GM19023 (cell line): ENCODE results near the gene S1PR4.

Experiments used
- ATAC-seq: cut with Tn5 transposase; IDR thresholded peaks from one replicate; pipeline ENCODE4 v1.9.1; 2021; ENCODE audit warnings: mild to moderate bottlenecking, moderate library complexity; ENCODE audit not compliant: unreplicated experiment

The S1PR4 gene, protein sequence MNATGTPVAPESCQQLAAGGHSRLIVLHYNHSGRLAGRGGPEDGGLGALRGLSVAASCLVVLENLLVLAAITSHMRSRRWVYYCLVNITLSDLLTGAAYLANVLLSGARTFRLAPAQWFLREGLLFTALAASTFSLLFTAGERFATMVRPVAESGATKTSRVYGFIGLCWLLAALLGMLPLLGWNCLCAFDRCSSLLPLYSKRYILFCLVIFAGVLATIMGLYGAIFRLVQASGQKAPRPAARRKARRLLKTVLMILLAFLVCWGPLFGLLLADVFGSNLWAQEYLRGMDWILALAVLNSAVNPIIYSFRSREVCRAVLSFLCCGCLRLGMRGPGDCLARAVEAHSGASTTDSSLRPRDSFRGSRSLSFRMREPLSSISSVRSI

DNA sequence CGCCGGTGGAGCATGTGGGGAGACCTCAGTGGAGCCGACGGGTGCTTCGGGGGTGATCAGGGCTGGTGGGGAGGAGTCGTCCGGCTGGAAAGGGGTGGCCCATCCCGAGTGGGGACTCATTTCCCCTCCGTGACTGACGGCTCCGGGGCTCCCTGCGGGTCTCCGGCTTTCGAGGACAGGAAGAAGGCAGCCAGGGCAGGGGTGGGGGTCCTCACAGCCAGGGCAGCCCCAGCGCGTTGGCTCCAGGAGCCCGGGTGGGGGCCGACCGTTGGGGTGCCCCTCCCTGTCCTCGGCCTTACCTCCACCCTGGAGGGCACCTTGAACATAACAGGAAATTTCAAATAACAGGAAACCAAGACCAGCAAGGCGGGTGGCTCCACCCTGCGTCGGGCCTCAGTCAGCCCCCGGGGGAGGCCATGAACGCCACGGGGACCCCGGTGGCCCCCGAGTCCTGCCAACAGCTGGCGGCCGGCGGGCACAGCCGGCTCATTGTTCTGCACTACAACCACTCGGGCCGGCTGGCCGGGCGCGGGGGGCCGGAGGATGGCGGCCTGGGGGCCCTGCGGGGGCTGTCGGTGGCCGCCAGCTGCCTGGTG is at the start of gene S1PR4:
TSS of gene S1PR4 (plus strand) at position 393 of the 596 bp plus-strand sequence. CDS start at position 417, 24 bp downstream.
- ATAC-seq = no peak

DNA sequence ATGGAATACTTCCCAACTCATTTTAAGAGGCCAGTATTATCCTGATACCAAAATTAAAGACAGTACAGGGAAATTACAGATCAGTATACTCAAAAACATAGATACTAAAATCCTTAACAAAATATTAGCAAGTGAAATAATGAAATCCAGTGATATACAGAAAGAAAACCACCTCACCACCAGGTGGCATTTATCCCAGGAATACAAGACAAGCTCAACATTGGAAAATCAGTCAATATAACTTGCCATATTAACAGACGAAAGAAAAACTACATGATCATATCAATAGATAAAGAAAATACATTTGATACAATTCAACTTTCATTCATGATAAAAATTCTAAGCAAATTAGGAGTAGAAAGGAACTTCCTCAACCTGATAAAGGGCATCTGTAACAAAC is 49.5 kb upstream of the S1PR4 start:
- ATAC-seq = no peak

DNA sequence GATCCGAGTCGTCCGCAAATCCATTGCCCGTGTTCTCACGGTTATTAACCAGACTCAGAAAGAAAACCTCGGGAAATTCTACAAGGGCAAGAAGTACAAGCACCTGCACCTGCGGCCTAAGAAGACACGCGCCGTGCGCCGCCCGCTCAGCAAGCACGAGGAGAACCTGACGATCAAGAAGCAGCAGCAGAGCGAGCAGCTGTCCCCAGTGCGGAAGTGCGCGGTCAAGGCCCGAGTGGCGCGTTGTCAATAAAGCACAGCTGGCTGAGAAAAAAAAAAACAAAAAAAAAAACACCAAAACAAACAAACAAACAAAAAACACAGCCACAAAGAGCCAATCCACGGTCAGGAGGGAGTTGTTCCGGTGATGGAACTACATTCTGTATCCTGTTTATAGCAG is 47.4 kb upstream of the S1PR4 start:
- no peak for ATAC-seq

DNA sequence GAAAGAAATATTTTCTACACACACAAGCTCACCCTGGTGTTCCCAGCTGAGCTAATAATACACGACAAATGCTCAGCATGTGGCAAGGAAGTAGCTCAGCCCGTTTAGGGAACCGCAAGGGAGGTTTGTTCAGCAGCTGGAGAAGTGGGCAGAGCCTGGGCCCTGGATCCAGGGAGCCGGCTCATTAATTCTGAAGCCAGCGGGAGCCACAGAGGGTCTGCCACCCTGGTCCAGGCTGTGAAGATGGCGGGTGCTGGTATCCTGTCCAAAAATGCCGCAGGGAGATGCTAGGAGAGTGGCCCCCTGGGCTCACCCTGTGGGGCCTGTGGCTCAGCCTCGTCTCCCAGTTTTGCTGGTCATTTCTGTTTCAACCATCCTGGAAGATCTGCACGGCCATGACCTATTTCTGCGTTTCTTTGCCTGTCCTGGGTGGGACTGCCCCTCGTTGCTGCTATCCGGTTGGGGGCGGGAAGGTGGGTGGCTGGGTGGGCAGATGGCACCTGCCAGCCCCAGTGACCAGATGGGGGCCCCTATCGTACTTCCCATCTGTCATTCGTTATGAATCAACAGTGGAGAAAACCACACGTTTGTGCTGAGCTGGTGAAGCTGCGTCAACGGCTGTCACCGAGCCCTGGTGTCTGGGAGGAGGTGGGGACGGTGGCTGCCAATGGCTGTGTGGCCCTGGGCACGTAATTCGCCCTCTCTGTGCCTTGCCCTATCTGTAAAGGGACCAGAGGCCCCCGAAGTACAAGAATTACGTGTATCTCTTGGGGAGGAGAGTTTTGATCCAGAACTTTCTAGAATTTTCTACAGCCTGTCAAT is 45.4 kb upstream of the S1PR4 start:
- ATAC-seq = no peak

DNA sequence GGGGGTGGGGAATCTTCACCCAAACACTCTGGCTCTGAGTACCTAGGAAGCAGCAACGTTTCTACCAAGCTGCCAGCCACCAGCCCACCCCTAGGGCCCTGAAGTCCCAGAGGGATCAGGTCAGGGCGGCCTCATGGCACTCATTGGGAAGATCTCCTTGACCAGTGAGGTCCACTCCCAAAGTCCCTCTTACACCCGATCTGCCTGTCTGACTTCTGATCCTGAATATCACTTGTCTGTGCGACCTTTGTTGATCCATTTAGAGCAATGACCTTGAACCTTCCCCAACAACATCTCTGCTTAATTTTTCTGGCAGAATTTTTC is 44.8 kb upstream of the S1PR4 start:
- ATAC-seq = no peak

DNA sequence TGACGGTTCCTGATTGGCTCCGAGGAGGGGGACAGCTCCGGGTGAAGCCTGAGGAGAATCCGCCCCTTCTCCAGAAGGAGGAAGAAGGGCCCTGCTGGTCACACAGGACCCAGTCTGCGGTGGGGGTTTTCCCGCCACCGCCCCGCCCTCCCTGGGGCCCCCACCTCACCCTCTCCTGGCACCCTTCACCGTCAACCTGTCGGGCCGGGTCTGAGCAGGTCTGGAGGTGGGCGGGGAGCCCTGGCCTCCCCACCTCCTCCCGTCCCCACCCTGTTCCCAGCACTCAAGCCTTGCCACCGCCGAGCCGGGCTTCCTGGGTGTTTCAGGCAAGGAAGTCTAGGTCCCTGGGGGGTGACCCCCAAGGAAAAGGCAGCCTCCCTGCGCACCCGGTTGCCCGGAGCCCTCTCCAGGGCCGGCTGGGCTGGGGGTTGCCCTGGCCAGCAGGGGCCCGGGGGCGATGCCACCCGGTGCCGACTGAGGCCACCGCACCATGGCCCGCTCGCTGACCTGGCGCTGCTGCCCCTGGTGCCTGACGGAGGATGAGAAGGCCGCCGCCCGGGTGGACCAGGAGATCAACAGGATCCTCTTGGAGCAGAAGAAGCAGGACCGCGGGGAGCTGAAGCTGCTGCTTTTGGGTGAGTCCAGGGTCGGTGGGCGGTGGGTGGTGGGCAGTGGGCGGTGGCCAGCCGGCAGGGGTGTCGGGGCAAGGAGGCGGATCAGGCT is 42.4 kb upstream of the S1PR4 start, which contains the start of gene GNA15:
TSS of gene GNA15 (plus strand) at position 73 of the 723 bp plus-strand sequence. CDS start at position 491, 418 bp downstream.
- no peak for ATAC-seq

DNA sequence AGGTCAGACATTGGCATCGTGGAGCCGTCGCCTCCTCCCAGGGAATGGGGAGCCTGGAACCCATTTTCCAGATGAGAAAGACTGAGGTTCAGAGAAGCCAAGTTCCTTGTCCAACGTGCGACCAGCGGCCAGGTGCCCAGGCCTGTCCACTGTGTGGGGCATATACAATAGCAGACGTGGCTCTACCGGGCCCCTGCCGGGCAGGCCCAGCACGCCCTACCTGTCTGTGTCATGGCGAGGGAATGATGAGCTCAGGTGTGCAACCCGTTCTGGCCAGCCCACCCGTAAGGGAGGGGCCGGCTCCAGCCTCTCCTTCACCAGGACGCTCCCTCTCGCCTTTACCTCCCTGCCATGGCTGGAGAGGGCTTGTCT is 41.9 kb upstream of the S1PR4 start:
- no peak for ATAC-seq

DNA sequence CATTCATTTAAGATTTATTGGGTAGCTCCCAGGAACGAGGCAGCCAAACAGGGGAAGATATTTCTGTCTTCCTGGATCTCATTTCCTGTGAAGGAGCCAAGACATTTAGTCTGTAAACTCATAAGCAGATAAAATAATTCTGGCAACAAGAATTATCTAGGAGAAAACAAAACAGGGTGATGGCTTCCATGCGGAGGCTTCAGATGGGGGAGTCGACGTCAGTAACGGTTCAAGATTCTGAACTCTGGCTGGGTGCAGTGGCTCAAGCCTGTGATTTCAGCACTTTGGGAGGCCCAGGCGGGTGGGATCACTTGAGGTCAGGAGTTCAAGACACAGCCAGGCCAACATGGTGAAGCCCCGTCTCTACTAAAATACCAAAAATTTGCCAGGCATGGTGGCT is 41.5 kb upstream of the S1PR4 start:
- ATAC-seq = no peak

DNA sequence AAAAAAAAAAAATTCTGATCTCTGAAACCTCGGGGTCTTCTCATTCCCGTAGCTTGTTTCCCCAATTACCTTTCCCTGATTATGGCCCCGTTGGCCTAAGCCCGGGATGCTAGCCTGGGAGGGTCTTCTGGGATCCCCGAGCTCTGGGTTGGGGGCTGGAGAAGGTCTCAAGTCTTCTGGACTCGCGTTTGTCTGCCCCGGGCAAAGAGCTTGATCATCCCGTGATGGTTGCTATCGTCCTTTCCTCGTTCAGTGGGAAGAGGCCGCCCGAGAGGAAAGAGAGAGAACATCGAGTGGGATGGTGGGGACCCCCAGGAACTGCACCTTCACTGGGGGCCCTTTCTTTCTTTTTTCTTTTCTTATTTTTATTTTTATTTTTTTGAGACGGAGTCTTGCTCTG is 40.3 kb upstream of the S1PR4 start:
- ATAC-seq = no peak

DNA sequence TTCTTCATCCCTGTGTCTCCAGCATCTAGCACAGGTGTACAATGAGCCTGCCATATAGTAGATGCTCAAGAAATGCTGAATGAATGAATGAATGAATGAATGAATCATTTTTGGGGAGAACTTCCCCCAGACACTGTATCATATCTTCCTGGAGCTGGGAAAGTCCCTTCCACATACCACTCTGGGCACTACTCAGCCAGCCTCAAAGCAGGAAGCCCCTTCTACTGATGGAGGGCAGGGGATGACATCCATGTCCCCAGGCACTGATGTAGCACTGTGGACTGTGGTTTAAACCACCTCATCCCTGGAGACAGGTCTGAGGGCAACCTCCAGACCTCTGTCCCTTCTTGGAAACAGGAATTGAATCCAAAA is 37.9 kb upstream of the S1PR4 start:
- ATAC-seq = no peak

DNA sequence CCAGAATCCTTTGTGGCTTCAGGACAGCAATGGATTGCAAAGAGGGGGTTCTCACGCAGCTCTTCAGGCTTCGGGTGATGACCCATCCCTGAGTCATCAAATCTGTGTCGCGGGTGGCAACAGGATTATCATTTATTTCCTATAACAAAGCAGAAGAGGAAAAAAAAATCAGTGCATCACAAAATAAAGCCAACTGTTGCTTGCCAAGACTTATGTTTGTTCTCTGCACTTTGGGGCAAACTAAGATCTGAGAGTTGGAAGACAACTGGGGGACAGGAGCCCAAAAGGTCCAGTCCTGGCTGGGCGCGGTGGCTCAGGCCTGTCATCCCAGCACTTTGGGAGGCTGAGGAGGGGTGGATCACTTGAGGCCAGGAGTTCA is 36.3 kb upstream of the S1PR4 start:
- ATAC-seq = no peak

DNA sequence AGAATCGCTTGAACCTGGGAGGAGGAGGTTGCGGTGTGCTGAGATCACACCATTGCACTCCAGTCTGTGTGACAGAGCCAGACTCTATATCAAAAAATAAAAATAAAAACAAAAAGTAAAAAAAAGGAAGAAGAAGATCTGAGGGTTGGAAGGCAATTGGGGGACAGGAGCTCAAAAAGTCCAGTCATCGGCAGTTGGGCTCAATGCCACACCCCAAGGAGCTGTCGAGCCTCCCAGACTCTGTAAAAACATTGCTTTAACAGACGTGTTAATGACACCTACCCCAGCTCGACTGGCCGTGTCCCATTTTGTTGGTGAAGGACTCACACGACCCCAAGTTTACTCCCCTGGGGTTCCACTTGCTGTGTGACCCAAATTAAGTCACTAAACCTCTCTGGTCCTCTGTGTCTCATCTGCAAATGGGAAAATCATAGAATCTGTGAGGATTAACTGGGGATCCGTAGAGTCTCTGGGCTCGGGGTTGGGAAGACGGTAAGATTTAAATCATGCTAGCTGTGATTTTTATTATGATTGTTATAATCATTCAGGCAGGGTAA is 35.7 kb upstream of the S1PR4 start:
- no peak for ATAC-seq

DNA sequence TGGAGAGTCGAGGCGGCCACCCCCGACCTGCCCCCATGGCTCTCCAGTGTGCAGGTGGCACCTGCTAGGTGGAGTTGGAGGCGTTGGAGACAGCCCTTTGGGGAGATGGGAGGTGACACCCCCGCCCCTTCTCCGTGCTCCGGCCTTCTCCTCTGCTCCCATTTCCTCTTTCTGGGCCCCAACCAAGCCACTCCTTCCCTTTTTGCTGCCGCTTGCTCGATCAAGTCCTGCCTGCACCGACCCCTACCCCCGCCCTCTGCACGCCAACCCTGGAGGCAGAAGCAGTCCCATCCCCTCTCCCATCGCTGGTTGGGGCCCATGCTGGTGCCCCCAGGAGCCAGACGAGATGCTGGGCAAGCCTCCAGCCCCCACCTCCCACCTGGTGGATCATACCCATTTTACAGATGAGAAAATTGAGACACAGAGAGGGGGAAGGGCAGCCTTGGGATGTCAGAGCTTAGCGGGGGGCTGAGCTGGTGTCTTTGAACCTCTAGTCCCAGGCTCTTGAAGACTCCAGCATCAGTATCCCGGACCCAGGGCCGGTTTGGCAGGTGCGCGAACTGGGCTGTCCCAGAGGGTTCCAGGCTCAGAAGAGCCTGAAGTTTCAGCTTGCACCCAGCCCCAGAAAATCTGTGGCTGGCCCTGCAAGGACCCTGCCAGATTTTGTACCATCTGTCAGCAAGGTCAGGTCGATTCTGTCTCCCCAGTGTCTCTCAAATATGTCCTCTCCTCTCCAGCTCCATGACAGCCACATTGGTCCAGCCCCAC is 32.5 kb upstream of the S1PR4 start:
- ATAC-seq = no peak

DNA sequence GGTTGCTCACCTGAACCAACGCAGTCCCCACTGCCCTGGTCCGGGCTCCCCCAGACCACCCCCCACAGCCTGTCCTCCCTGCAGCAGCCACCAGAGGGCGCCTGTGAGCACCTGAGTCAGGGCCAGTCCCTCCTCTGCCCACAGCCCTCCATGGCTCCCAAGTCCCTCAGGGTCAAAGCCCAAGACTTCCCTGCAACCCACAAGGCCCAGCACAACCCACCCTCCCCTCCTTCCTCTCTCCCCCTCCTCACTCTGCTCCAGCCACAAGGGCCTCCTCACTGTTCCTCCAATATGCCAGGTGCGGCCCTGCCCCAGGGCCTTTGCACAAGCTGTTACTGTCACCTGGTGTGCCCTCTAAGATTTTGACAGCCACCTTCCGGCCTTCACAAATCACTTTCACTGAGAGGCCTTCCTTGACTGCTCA is 31.9 kb upstream of the S1PR4 start:
- no peak for ATAC-seq

DNA sequence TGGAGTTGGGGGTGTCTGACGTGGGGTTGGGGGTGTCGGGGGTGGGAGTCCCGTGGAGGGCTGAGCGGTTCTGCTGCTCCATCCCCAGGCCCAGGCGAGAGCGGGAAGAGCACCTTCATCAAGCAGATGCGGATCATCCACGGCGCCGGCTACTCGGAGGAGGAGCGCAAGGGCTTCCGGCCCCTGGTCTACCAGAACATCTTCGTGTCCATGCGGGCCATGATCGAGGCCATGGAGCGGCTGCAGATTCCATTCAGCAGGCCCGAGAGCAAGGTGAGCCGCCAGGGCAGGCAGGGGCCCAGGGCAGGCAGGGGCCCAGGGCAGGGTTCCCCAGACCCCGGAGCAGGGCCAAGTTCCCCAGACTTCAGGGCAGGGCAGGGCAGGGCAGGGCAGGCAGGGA is 30.1 kb upstream of the S1PR4 start:
- ATAC-seq = no peak

DNA sequence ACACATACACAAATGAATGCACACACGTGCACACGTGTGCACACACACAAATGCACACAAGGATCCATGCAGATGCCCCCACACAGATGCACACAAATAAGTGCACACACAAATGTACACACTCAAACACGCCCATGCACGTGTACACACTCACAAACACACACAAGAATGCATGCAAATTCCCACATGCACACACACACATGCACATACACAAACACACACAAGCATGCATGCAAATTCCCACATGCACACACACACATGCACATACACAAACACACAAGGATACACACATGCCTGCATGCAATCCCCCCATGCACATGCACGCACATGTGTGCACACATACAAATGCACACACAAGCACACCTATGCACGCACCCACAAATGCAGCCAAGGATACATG is 29.5 kb upstream of the S1PR4 start:
- ATAC-seq = no peak

DNA sequence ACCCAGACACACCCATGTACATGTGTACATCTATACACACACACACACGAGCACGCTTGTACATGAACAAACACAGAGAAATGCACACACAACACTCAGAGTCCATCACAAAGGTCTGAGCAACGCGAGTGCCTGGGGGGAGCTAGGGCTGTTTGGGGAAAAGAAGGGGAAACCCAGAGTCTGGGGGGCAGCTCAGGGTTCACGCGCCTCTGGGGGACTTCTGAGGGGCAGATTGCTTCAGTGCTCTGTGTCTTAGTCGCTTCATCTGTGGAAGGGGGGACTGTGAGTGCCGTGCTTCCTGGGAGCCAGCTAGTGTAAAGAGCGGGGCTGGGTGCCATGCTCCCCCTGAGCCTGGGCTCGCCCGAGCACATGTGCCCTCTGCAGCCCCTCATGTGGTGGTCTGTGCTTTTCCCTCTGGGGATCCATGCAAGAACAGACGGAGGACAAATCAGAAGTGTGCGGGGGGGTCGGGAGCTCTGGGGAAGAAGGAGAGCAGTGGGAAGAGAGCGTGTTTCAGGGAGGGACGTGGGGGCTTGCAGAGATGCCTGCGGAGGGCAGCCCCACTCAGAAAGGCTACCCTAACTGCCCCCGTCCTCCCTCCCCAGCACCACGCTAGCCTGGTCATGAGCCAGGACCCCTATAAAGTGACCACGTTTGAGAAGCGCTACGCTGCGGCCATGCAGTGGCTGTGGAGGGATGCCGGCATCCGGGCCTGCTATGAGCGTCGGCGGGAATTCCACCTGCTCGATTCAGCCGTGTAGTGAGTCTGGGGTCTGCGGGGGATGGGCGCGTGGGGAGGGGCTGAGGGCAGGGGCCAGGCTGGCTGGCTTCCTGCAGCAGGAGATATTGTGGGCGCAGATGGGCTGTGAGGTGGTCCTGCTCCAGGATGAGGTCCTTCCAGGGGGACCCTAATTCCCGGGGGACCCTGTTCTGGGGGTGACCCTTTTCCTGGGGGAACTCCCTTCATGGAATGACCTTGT is 28.8 kb upstream of the S1PR4 start:
- no peak for ATAC-seq

DNA sequence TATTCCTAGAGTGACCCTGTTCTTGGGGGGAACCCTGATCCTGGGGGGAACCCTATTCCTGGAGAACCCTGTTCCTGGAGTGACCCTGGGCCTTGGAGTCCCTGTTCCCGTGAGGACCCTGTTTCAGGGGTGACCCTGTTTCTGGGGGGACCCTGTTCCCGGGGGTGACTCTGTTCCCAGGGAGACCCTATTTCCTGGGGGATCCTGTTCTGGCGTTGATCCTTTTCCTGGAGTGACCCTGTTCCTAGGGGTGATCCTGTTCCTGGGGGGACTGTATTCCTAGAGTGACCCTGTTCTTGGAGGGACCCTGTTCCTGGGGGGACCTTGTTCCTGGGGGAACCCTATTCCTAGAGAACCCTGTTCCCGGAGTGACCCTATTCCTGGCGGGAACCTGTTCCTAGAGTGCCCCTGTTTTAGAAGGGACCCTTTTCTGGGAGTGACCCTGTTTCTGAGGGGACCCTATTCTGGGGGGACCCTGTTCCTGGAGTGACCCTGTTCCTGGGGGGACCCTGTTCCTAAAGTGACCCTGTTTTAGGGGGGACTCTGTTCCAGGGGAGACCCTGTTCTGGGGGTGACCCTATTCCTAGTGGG is 27.7 kb upstream of the S1PR4 start:
- no peak for ATAC-seq
